Fibroblast of skin of back (primary cell): ENCODE measurements around the gene GSG1L.

ENCODE experiments used
- DNase-seq: peaks from one replicate; pipeline ENCODE4 v3.0.0-alpha.2; 2013

Gene GSG1L

GRCh38 chr16:27818246-27818645 lies 245.3 kb downstream of the GSG1L start:
- DNase-seq, result no peak

- no peak for DNase-seq
Measured at GRCh38 chr16:27817038-27817437, 246.5 kb downstream of the GSG1L start.

GRCh38 chr16:27816561-27816960 lies 247.0 kb downstream of the GSG1L start:
- no peak for DNase-seq

GRCh38 chr16:27813591-27813990 lies 249.9 kb downstream of the GSG1L start:
- no peak for DNase-seq

GRCh38 chr16:27811881-27812280 lies 251.6 kb downstream of the GSG1L start:
- DNase-seq, result no peak

- DNase-seq, result no peak
Measured at GRCh38 chr16:27806986-27807385, 256.5 kb downstream of the GSG1L start.

- no peak for DNase-seq
Measured at GRCh38 chr16:27806388-27806787, 257.1 kb downstream of the GSG1L start.

GRCh38 chr16:27805828-27806351 lies 257.6 kb downstream of the GSG1L start:
- no peak for DNase-seq

- DNase-seq, result no peak
Measured at GRCh38 chr16:27803775-27804549, 259.6 kb downstream of the GSG1L start.

- DNase-seq, result no peak
Measured at GRCh38 chr16:27802664-27803439, 260.7 kb downstream of the GSG1L start.

GRCh38 chr16:27801289-27801945 lies 262.1 kb downstream of the GSG1L start:
- no peak for DNase-seq

GRCh38 chr16:27800817-27801216 lies 262.7 kb downstream of the GSG1L start:
- DNase-seq, result no peak

- DNase-seq, result no peak
Measured at GRCh38 chr16:27799896-27800295, 263.6 kb downstream of the GSG1L start.

- DNase-seq, result no peak
Measured at GRCh38 chr16:27798241-27798640, 265.3 kb downstream of the GSG1L start.

GRCh38 chr16:27795992-27796614 lies 267.4 kb downstream of the GSG1L start:
- peak; percentile 27 for DNase-seq

- no peak for DNase-seq
Measured at GRCh38 chr16:27793249-27793622, 270.3 kb downstream of the GSG1L start.

- peak; percentile 20 for DNase-seq
Measured at GRCh38 chr16:27792486-27793248, 270.8 kb downstream of the GSG1L start.

GRCh38 chr16:27791404-27791719 lies 272.2 kb downstream of the GSG1L start:
- no peak for DNase-seq

- DNase-seq, result no peak
Measured at GRCh38 chr16:27790546-27791403, 272.7 kb downstream of the GSG1L start.

- no peak for DNase-seq
Measured at GRCh38 chr16:27789595-27790241, 273.8 kb downstream of the GSG1L start.

GRCh38 chr16:27789150-27789549 lies 274.4 kb downstream of the GSG1L start:
- no peak for DNase-seq
